ENCODE results near the gene MRPS18C.
A peak's percentile ranks its signal among the peaks of the same experiment; 100 is the strongest.
"Not testable (repeated sequence)": the region's sequence is repeated elsewhere in the genome, so short reads cannot be mapped to it uniquely, and the experiment has no call there.

MRPS18C gene

GRCh38 chr4:83496085-83496917 lies 40.4 kb downstream of the MRPS18C start:
- DNase-seq (ENCODE audit: low read depth, low spot score), result not testable (repeated sequence)

GRCh38 chr4:83498187-83498586 lies 42.3 kb downstream of the MRPS18C start:
- DNase-seq (ENCODE audit: low read depth, low spot score), result no peak

- not testable (repeated sequence) for DNase-seq (ENCODE audit: low read depth, low spot score)
Measured at GRCh38 chr4:83501671-83502070, 45.8 kb downstream of the MRPS18C start.

- no peak for DNase-seq (ENCODE audit: low read depth, low spot score)
Measured at GRCh38 chr4:83503974-83504373, 48.1 kb downstream of the MRPS18C start.

DNA sequence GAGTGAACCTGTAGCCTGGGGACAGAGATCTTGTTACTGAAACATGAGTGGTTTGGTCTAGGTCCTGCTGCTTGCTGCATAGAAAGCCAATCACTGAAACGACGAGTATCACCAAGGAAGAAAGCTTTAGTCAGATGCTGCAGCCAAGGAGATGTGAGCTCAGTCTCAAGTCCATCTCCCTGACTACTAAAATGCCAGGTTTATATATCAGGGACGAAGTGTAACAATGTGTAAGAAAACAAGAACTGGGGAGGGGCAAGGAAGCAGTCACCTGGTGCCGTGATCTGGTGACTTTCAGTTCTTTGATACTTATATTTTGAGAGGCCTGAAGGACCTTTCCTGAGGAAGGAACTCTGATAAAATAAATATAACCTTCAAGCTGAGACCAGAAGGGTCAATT lies 48.6 kb downstream of the MRPS18C start:
- no peak for DNase-seq (ENCODE audit: low read depth, low spot score)

- no peak for DNase-seq (ENCODE audit: low read depth, low spot score)
Measured at GRCh38 chr4:83504996-83505395, 49.1 kb downstream of the MRPS18C start.

DNA sequence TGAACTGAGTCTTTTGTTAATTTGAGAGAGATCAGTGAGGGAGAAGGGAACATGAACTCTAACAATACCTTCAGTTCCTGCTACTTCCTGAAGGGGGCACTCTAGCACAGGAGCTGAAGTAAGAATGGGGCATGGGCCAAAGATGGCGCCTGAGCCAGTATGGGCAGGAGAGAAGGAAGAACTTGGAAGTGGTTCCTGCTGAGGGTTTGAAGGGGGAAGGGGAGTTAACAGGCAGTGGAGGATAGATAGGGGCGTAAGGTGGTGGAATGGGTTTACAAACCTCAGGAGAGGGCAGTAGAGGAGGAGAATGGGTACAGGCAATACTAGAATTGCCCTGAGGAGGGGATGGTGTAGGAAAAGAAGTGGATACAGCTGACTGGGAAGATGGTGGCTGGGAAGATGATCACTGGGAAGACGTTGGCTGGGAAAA lies 53.3 kb downstream of the MRPS18C start:
- DNase-seq (ENCODE audit: low read depth, low spot score), result peak; percentile 48

DNA sequence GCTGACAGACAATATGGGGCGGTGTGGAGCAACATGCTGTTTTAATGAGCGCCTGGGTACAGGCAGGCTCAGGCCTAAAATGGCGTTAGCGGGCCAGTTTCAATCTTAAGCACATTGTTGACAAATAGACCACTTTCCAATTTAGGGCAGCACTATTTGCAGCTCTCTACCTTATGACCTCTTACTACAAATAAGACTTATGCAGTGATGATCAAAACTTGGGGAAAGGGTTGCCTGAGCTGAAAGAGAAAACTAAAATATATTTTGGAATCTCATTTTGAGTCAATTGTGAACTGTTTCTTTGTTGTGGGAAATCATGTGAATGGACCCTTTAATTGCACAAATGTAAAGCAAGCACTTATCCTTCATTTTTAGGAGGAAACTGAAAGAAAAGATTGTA lies 54.6 kb downstream of the MRPS18C start:
- no peak for DNase-seq (ENCODE audit: low read depth, low spot score)

Measured in ELF-1 (cell line).